Dendritic cell treated with granulocyte-macrophage colony-stimulating factor and Interleukin-4, amounts not matched to agents 40 ng/mL and 50 ng/mL, for 4 days (primary cell): Measurements from ENCODE around the gene PCDHGB6.
"Not testable (repeated sequence)": the region's sequence is repeated elsewhere in the genome, so short reads cannot be mapped to it uniquely, and the experiment has no call there.

Experiments used
- H3K27ac Mint-ChIP-seq: one replicate; pipeline ENCODE4 v1.8.0; 2022; ENCODE audit warnings: mild to moderate bottlenecking, mixed read lengths
- H3K27me3 Mint-ChIP-seq: one replicate; pipeline ENCODE4 v1.8.0; 2022; ENCODE audit warnings: mild to moderate bottlenecking, mixed read lengths
- H3K36me3 Mint-ChIP-seq: one replicate; pipeline ENCODE4 v1.8.0; 2022; ENCODE audit warnings: low read depth, mixed read lengths
- H3K4me1 Mint-ChIP-seq: one replicate; pipeline ENCODE4 v1.8.0; 2022; ENCODE audit warnings: low read depth, mixed read lengths
- H3K4me3 Mint-ChIP-seq: one replicate; pipeline ENCODE4 v1.8.0; 2022; ENCODE audit warnings: mild to moderate bottlenecking, moderate library complexity, mixed read lengths
- H3K9me3 Mint-ChIP-seq: one replicate; pipeline ENCODE4 v1.8.0; 2022; ENCODE audit warnings: mixed read lengths
- intact Hi-C: fragments of 100-400 bp; cut with micrococcal nuclease; formaldehyde crosslinking; loops from one replicate; pipeline ENCODE4 v1.15.0; 2022

The PCDHGB6 gene

GRCh38 chr5:141407790-141408505 is at the start of gene PCDHGB6:
TSS of gene PCDHGB6 (plus strand) at chr5:141408021. CDS start at chr5:141408203, 182 bp downstream.
- H3K4me1 Mint-ChIP-seq, intact Hi-C loops: not testable (repeated sequence)
- H3K9me3 Mint-ChIP-seq = peaks cover 41% of the 10 kb centered on the region

GRCh38 chr5:141359790-141360426 is 47.9 kb upstream of the PCDHGB6 start, which contains the start of gene PCDHGB2:
TSS of gene PCDHGB2 (plus strand) at chr5:141359994. CDS start at chr5:141360136, 142 bp downstream.
- peaks cover 69% of the 10 kb centered on the region for H3K9me3 Mint-ChIP-seq
- peaks cover 81% of the 10 kb centered on the region for H3K27me3 Mint-ChIP-seq
- intact Hi-C loops = no loop called here
- H3K4me3 Mint-ChIP-seq = peak within 1 kb of the TSS; percentile 48
- no peak within 1 kb of the TSS for H3K27ac Mint-ChIP-seq
- H3K36me3 Mint-ChIP-seq = peaks cover 6% of the 10 kb centered on the region
- no peaks in the 10 kb centered on the region for H3K4me1 Mint-ChIP-seq

More at GRCh38 chr5:141407790-141408505, at the start of gene PCDHGB6:
- peaks cover 84% of the 10 kb centered on the region for H3K27me3 Mint-ChIP-seq
- H3K36me3 Mint-ChIP-seq, H3K27ac Mint-ChIP-seq: not testable (repeated sequence)
- H3K4me3 Mint-ChIP-seq = peak within 1 kb of the TSS; percentile 74

- Mint-ChIP-seq H3K9me3 (peaks cover 70% of the 10 kb centered on the region), H3K36me3 (peaks cover 6% of the 10 kb centered on the region), H3K27ac (no peak overlapping the region)
Measured at GRCh38 chr5:141360685-141361084, 47.1 kb upstream of the PCDHGB6 start.

GRCh38 chr5:141362719-141363118 is 45.1 kb upstream of the PCDHGB6 start:
- H3K4me3 Mint-ChIP-seq = no peak overlapping the region
- H3K27ac Mint-ChIP-seq = no peak overlapping the region
- peaks cover 67% of the 10 kb centered on the region for H3K9me3 Mint-ChIP-seq
- no peaks in the 10 kb centered on the region for H3K4me1 Mint-ChIP-seq
- intact Hi-C loops = no loop called here
- peaks cover 79% of the 10 kb centered on the region for H3K27me3 Mint-ChIP-seq
- peaks cover 6% of the 10 kb centered on the region for H3K36me3 Mint-ChIP-seq

More at GRCh38 chr5:141360685-141361084, 47.1 kb upstream of the PCDHGB6 start:
- no peaks in the 10 kb centered on the region for H3K4me1 Mint-ChIP-seq
- peaks cover 81% of the 10 kb centered on the region for H3K27me3 Mint-ChIP-seq
- H3K4me3 Mint-ChIP-seq = no peak overlapping the region
- intact Hi-C loops = no loop called here

GRCh38 chr5:141363952-141364660 is 43.7 kb upstream of the PCDHGB6 start, which contains the start of gene PCDHGA5:
TSS of gene PCDHGA5 (plus strand) at chr5:141364162. CDS start at chr5:141364331, 169 bp downstream.
- H3K9me3 Mint-ChIP-seq = peaks cover 67% of the 10 kb centered on the region
- H3K36me3 Mint-ChIP-seq = peaks cover 6% of the 10 kb centered on the region
- H3K27ac Mint-ChIP-seq = no peak within 1 kb of the TSS
- no peak within 1 kb of the TSS for H3K4me3 Mint-ChIP-seq
- peaks cover 76% of the 10 kb centered on the region for H3K27me3 Mint-ChIP-seq
- no peaks in the 10 kb centered on the region for H3K4me1 Mint-ChIP-seq
- intact Hi-C loops = no loop called here

- H3K4me1 Mint-ChIP-seq = peaks cover 10% of the 10 kb centered on the region
- peaks cover 76% of the 10 kb centered on the region for H3K27me3 Mint-ChIP-seq
- no peak overlapping the region for H3K4me3 Mint-ChIP-seq
- H3K9me3 Mint-ChIP-seq = peaks cover 63% of the 10 kb centered on the region
- H3K36me3 Mint-ChIP-seq = peaks cover 6% of the 10 kb centered on the region
- no peak overlapping the region for H3K27ac Mint-ChIP-seq
- intact Hi-C loops = no loop called here
Measured at GRCh38 chr5:141366016-141366896, 41.6 kb upstream of the PCDHGB6 start.

GRCh38 chr5:141369994-141370848 is 37.6 kb upstream of the PCDHGB6 start, which contains the start of gene PCDHGB3:
TSS of gene PCDHGB3 (plus strand) at chr5:141370242. CDS start at chr5:141370395, 153 bp downstream.
- peaks cover 71% of the 10 kb centered on the region for H3K27me3 Mint-ChIP-seq

GRCh38 chr5:141371572-141372475 is 36.0 kb upstream of the PCDHGB6 start:
- Mint-ChIP-seq H3K27ac (no peak overlapping the region), H3K4me3 (no peak overlapping the region), H3K36me3 (peaks cover 5% of the 10 kb centered on the region), H3K9me3 (peaks cover 66% of the 10 kb centered on the region), H3K4me1 (peaks cover 10% of the 10 kb centered on the region), H3K27me3 (peaks cover 71% of the 10 kb centered on the region)
- intact Hi-C loops = no loop called here

More at GRCh38 chr5:141369994-141370848, 37.6 kb upstream of the PCDHGB6 start, which contains the start of gene PCDHGB3:
- intact Hi-C loops = no loop called here
- Mint-ChIP-seq H3K4me3 (peak within 1 kb of the TSS; percentile 75), H3K36me3 (no peaks in the 10 kb centered on the region), H3K27ac (peak within 1 kb of the TSS; percentile 54), H3K9me3 (peaks cover 65% of the 10 kb centered on the region), H3K4me1 (peaks cover 10% of the 10 kb centered on the region)

- peaks cover 70% of the 10 kb centered on the region for H3K27me3 Mint-ChIP-seq
- no peak within 1 kb of the TSS for H3K27ac Mint-ChIP-seq
- intact Hi-C loops = no loop called here
- peaks cover 10% of the 10 kb centered on the region for H3K4me1 Mint-ChIP-seq
- H3K9me3 Mint-ChIP-seq = peaks cover 73% of the 10 kb centered on the region
- H3K36me3 Mint-ChIP-seq = peaks cover 5% of the 10 kb centered on the region
- no peak within 1 kb of the TSS for H3K4me3 Mint-ChIP-seq
Measured at GRCh38 chr5:141373673-141374317, 34.0 kb upstream of the PCDHGB6 start, which contains the start of gene PCDHGA6. TSS of gene PCDHGA6 (plus strand) at chr5:141373891. CDS start at chr5:141374084, 193 bp downstream.

- Mint-ChIP-seq H3K36me3 (peaks cover 5% of the 10 kb centered on the region), H3K27me3 (peaks cover 66% of the 10 kb centered on the region), H3K9me3 (peaks cover 73% of the 10 kb centered on the region), H3K4me1 (peaks cover 10% of the 10 kb centered on the region), H3K27ac (no peak overlapping the region), H3K4me3 (no peak overlapping the region)
- intact Hi-C loops = no loop called here
Measured at GRCh38 chr5:141374627-141375026, 33.2 kb upstream of the PCDHGB6 start.

GRCh38 chr5:141375444-141376155 is 32.2 kb upstream of the PCDHGB6 start:
- H3K36me3 Mint-ChIP-seq, H3K4me3 Mint-ChIP-seq, H3K4me1 Mint-ChIP-seq, H3K27ac Mint-ChIP-seq, intact Hi-C loops: not testable (repeated sequence)
- peaks cover 63% of the 10 kb centered on the region for H3K27me3 Mint-ChIP-seq
- H3K9me3 Mint-ChIP-seq = peaks cover 66% of the 10 kb centered on the region
